Osteoblast (primary cell): ENCODE measurements around the gene ADAMTS2. TPM values are rescaled to one million over a fixed set of nuclear protein-coding genes. Genes with fewer than 3 reads are reported as not detected.
"Not testable (repeated sequence)": the region's sequence is repeated elsewhere in the genome, so short reads cannot be mapped to it uniquely, and the experiment has no call there.

ENCODE experiments used
- DNase-seq: peaks from one replicate; pipeline ENCODE4 v3.0.0; 2011; ENCODE audit warnings: low spot score, mixed read lengths; ENCODE audit not compliant: insufficient read length; ENCODE audit errors: missing footprints
- H2AFZ ChIP-seq: 2 replicates; pipeline ENCODE4 v1.6.0; 2011; ENCODE audit warnings: mild to moderate bottlenecking, low read length
- H3K27ac ChIP-seq: 2 replicates; pipeline ENCODE4 v1.5.1; 2011; ENCODE audit warnings: mild to moderate bottlenecking, low read depth, low read length, moderate library complexity
- H3K27me3 ChIP-seq: 2 replicates; pipeline ENCODE4 v1.6.0; 2012; ENCODE audit warnings: mild to moderate bottlenecking, control low read depth, inconsistent platforms, low read length, moderate library complexity; ENCODE audit not compliant: insufficient read depth
- H3K36me3 ChIP-seq: 2 replicates; pipeline ENCODE4 v1.5.1; 2011; ENCODE audit warnings: mild to moderate bottlenecking, low read length, control low read depth, moderate library complexity; ENCODE audit not compliant: insufficient read depth
- H3K4me1 ChIP-seq: 2 replicates; pipeline ENCODE4 v1.5.1; 2011; ENCODE audit warnings: mild to moderate bottlenecking, low read length, control low read depth, moderate library complexity; ENCODE audit not compliant: insufficient read depth
- H3K4me2 ChIP-seq: 2 replicates; pipeline ENCODE4 v1.6.0; 2011; ENCODE audit warnings: mild to moderate bottlenecking, low read length; ENCODE audit not compliant: insufficient read depth
- H3K4me3 ChIP-seq: fragments of 200-600 bp; sonication (generic); 3 replicates; pipeline ENCODE4 v1.5.1; 2012; ENCODE audit warnings: mild to moderate bottlenecking, low read length, inconsistent platforms; ENCODE audit not compliant: insufficient read depth
- H3K79me2 ChIP-seq: 2 replicates; pipeline ENCODE4 v1.6.0; 2012; ENCODE audit warnings: mild to moderate bottlenecking, low read length, control low read depth, inconsistent platforms; ENCODE audit not compliant: insufficient read depth
- H3K9me3 ChIP-seq: 2 replicates; pipeline ENCODE4 v1.5.1; 2011; ENCODE audit warnings: low read depth, low read length, control low read depth
- H4K20me1 ChIP-seq: 2 replicates; pipeline ENCODE4 v1.6.0; 2012; ENCODE audit warnings: mild to moderate bottlenecking, low read length, control low read depth; ENCODE audit not compliant: insufficient read depth
- CTCF ChIP-seq: IDR thresholded peaks from 2 replicates; pipeline ENCODE4 v1.5.1; 2011; ENCODE audit warnings: mild to moderate bottlenecking, low read depth, low read length, moderate library complexity; ENCODE audit errors: extremely low read depth
- total RNA-seq: library from RNA; depleted of rRNA; stranded (reverse); fragments of >200 nt; gene quantifications from 2 replicates; pipeline ENCODE4 v1.2.3, GENCODE V29; 2012

ADAMTS2 gene
- total RNA-seq, 1 donor: 144 TPM

- H2AFZ ChIP-seq: no peak overlapping the region
- H3K4me3 ChIP-seq: no peak overlapping the region
- H3K4me1 ChIP-seq: peaks cover 22% of the 10 kb centered on the region
- peaks cover 43% of the 10 kb centered on the region for H4K20me1 ChIP-seq
- H3K4me2 ChIP-seq: peak overlapping the region; percentile 10
- TF ChIP-seq CTCF: no peak
- peak overlapping the region; percentile 48 for H3K27ac ChIP-seq
- H3K27me3 ChIP-seq: no peaks in the 10 kb centered on the region
- DNase-seq: peak; percentile 87
- peaks cover 93% of the 10 kb centered on the region for H3K79me2 ChIP-seq
- H3K9me3 ChIP-seq: no peaks in the 10 kb centered on the region
- H3K36me3 ChIP-seq: peaks cover 8% of the 10 kb centered on the region
These were observed 18.9 kb downstream of the ADAMTS2 start for GRCh38 chr5:179326122-179326927.

- no peak overlapping the region for H3K4me2 ChIP-seq
- no peaks in the 10 kb centered on the region for H3K27me3 ChIP-seq
- H3K4me3 ChIP-seq: no peak overlapping the region
- TF ChIP-seq CTCF: no peak
- DNase-seq: peak; percentile 58
- peaks cover 94% of the 10 kb centered on the region for H3K79me2 ChIP-seq
- peaks cover 37% of the 10 kb centered on the region for H4K20me1 ChIP-seq
- no peaks in the 10 kb centered on the region for H3K9me3 ChIP-seq
- no peak overlapping the region for H2AFZ ChIP-seq
- peak overlapping the region; percentile 48 for H3K27ac ChIP-seq
- H3K36me3 ChIP-seq: peaks cover 5% of the 10 kb centered on the region
- peaks cover 31% of the 10 kb centered on the region for H3K4me1 ChIP-seq
These were observed 19.8 kb downstream of the ADAMTS2 start for GRCh38 chr5:179325296-179326031.

- DNase-seq: no peak
- Histone ChIP-seq H3K4me2 (no peak overlapping the region), H3K4me1 (peaks cover 37% of the 10 kb centered on the region), H3K27me3 (no peaks in the 10 kb centered on the region), H3K79me2 (peaks cover 94% of the 10 kb centered on the region), H2AFZ (no peak overlapping the region), H4K20me1 (peaks cover 33% of the 10 kb centered on the region), H3K9me3 (no peaks in the 10 kb centered on the region), H3K27ac (peak overlapping the region; percentile 48), H3K4me3 (no peak overlapping the region), H3K36me3 (peaks cover 4% of the 10 kb centered on the region)
- TF ChIP-seq CTCF: no peak
These were observed 20.4 kb downstream of the ADAMTS2 start for GRCh38 chr5:179324760-179325295.

- H3K27ac ChIP-seq, H3K4me3 ChIP-seq, H3K27me3 ChIP-seq, H3K9me3 ChIP-seq, H3K36me3 ChIP-seq, DNase-seq, H3K4me2 ChIP-seq, H2AFZ ChIP-seq: not testable (repeated sequence)
- H3K79me2 ChIP-seq: peaks cover 95% of the 10 kb centered on the region
- peaks cover 42% of the 10 kb centered on the region for H3K4me1 ChIP-seq
- H4K20me1 ChIP-seq: peaks cover 31% of the 10 kb centered on the region
These were observed 20.9 kb downstream of the ADAMTS2 start for GRCh38 chr5:179324316-179324715.
